ENCODE data around the gene OR52N4.
"Not testable (repeated sequence)": the region's sequence is repeated elsewhere in the genome, so short reads cannot be mapped to it uniquely, and the experiment has no call there.

OR52N4 gene

DNA sequence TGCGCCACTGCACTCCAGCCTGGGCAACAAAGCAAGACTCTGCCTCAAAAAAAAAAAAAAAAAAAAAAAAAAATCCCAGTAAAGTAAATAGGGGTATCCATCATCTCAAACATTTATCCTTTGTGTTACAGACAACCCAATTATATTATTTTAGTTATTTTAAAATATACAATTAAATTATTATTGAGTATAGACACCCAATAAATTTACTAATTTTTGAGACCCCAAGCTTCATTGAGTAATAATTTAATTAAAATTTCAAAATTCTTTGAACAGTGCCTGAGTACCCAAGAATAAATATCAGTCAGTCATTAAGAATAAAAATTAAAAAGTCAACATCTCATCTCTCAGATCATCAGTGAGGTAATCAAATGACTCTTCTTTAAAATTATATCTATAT lies at the start of gene OR52N4:
Gene OR52N4 (plus strand): TSS at position 301 of the 400 bp plus-strand sequence. CDS start 498 bp downstream, outside the sequence.
- no peak for DNase-seq

DNA sequence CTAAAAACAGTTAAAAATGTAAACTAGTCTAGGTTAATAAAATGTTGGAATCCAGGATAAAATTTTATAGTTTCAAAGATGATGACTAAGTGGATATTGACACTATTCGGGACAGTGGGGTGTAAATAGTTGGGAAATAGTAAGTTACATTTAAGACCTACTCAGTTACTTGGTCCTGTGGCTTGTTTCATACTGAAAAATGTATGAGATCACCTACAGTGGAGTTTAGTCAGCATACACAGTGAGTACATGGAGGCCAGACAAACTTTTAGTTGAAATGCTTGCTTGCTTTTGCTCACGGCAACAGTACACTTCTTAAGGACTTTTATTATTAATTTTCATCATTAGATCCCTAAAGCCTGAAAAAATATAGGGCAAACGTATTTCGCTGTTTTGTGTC lies 48.4 kb upstream of the OR52N4 start:
- no peak for DNase-seq

- no peak for DNase-seq
Measured at GRCh38 chr11:5712507-5712906, 41.5 kb upstream of the OR52N4 start.

DNA sequence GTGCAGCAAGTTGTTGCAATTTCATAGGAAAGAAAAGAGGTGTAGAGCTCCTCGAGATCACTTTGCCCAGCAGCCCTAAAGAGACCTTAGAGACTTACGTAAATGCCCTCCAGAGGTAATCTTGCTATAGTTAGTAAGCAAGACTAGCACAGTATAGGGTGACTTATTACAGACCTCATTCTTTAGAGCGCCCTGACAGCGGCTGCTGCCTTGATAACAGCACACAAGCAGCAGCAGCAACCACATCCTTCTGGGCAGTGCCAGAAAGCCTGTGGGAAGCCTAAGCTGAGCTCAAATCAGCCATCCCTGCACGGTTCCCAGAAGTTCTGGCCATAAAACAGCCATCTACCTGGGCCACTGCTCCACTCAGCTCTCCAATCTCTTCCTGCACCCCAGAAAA lies 40.3 kb upstream of the OR52N4 start:
- no peak for DNase-seq

DNA sequence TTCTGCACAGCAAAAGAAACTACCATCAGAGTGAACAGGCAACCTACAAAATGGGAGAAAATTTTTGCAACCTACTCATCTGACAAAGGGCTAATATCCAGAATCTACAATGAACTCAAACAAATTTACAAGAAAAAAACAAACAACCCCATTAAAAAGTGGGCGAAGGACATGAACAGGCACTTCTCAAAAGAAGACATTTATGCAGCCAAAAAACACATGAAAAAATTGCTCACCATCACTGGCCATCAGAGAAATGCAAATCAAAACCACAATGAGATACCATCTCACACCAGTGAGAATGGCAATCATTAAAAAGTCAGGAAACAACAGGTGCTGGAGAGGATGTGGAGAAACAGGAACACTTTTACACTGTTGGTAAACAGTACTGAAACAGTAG lies 37.5 kb upstream of the OR52N4 start:
- DNase-seq = not testable (repeated sequence)

- DNase-seq = no peak
Measured at GRCh38 chr11:5719703-5720495, 34.1 kb upstream of the OR52N4 start.

DNA sequence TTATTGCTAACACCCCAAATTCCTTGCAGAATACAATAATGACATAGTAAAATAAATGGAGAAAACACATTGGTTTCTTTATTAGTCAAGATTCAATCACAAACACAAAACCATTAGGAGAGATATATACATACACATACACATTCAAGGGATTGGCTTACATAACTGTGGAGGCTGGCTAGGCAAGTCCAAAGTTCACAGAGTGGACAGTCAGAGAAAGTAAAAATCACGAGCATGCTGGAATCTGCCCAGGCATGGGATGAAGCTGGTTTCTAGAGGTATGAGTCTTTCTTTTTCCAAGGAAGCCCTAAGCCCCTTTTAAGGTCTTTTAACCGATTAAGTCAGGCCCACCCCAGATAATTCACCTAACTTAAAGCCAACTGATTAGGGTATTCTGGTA lies 31.4 kb upstream of the OR52N4 start:
- no peak for DNase-seq

GRCh38 chr11:5726351-5726750 lies 27.7 kb upstream of the OR52N4 start:
- DNase-seq = no peak

DNA sequence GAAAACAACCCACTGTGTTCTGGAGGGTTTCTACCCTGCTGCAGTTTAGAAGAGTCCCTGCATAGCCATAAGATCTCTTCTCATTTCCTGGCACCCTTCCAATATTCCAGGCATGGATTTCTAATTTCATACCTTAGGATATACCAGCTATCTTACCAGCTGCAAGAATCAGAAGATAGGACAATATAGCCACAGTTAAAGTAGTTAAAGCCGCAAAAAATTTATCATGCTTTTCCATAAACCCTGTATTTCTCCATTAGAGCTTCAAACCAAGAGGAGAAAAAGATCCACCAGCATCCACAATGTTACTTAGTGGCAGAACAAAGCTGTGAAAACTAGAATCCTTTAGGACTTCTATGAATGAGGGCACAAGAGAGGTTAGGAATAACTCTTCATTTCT lies 26.4 kb upstream of the OR52N4 start:
- DNase-seq = no peak

GRCh38 chr11:5736396-5736795 lies 17.6 kb upstream of the OR52N4 start, which contains the start of gene OR56B1:
Gene OR56B1 (plus strand): TSS chr11:5736448. CDS start chr11:5736517, 69 bp downstream.
- DNase-seq = no peak

- no peak for DNase-seq
Measured at GRCh38 chr11:5737091-5737490, 17.0 kb upstream of the OR52N4 start.

DNA sequence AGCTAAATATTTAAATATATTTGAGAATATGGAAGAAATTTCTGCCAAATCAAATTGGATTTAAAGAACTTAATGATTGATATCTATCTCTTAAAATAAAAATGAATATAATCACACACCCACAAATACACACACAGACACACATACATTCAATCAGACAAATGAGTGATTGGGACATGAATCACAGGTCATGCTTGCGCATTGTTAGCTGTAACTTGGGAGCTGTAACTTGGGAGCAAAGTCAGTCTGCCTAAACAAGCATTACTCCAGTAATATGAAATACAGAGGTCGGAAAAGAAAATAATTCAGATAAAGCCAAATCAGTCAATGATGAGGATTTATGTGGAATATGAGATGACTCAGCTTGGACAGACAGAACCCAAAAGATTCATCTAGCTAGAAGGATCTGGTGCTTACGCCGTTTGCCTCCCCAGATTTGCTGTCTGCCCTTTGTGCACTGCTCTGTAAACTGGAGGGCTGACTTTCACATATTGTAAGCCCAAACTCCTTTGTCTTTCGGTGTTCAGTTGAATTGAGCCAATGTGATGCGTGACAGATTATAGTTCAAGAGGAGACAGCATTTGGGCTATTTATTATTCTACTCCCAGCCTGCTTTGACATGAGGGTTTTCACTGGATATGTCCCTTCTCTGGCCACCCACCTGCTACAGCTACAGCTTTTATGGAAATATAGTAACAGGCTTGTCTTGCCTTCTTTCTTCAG lies 16.2 kb upstream of the OR52N4 start:
- no peak for DNase-seq

DNA sequence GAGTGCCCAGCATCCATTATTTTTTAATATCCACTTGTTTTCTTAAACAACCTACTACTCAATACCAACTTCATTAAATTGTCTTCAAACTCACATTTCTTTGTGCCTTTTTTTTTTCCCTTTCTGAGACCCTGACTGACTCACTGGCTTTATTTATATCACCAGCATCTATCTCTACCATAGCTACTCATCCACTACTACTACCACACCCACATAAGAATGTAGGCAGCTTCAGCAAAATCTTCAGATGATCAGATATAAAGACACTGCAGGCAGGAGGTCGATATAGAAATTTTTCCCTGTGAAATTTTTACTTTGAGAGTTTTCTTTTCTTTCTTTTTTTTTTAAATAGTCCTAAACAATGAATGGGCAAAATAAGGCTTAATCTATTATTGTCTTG lies 15.6 kb upstream of the OR52N4 start:
- no peak for DNase-seq

- no peak for DNase-seq
Measured at GRCh38 chr11:5746614-5747013, 7.4 kb upstream of the OR52N4 start.

DNA sequence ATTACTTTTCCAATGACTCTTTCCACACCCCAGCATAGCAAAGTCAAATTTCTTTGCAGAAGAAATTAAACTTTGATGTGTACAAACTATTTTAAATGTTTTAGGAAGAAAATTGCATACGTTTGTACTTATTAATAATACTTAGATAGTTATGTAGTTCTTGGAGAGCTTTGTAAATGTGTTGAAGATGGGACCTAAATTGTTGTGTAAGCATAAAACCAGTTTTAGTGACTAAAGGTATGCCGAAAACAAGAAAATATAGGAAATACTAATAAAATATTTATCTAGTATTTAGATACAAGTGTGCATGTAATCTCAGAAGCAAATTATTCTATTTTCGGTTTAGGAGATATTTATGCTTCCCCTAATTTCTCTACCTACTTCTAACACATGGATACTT lies 4.2 kb upstream of the OR52N4 start:
- DNase-seq = no peak

GRCh38 chr11:5767056-5767455 lies 13.0 kb downstream of the OR52N4 start:
- no peak for DNase-seq

GRCh38 chr11:5783255-5783654 lies 29.2 kb downstream of the OR52N4 start, which contains the start of gene OR52N5:
Gene OR52N5 (minus strand): TSS chr11:5783355. CDS start chr11:5778634, 4,721 bp downstream.
- DNase-seq = no peak

GRCh38 chr11:5791165-5791564 lies 37.1 kb downstream of the OR52N4 start, which contains the start of gene OR52N1:
Gene OR52N1 (minus strand): TSS chr11:5791265. CDS start chr11:5788816, 2,449 bp downstream.
- no peak for DNase-seq

DNA sequence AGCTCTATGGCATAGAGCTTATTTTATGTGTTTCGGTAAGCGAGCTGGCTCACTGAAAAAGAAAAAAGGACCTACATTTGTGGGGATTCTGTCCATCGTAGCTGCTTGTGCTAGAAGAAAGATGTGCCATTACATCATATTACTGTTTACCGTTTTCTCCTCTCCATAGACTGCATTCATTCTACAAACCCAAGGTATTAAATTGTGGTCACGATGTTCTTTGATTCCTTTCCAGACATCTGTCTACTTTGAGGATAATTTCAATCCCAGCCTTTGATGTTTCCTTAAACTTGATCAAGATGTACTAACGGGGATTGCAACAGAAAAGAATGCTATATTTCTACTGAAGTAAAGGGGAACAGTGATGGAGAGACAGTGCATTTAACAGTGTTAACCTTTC lies 42.5 kb downstream of the OR52N4 start:
- no peak for DNase-seq

GRCh38 chr11:5803982-5804381 lies 49.9 kb downstream of the OR52N4 start:
- DNase-seq = no peak
